Fibroblast of skin of left biceps (primary cell): ENCODE results near the gene NBPF4.
"Not testable (repeated sequence)": the region's sequence is repeated elsewhere in the genome, so short reads cannot be mapped to it uniquely, and the experiment has no call there.

ENCODE experiments used
- DNase-seq, 2 experiments: peaks; one replicate each; pipeline ENCODE4 v3.0.0-alpha.2; 2013; ENCODE audit warnings: low read depth in 2 of 2

The NBPF4 gene

GRCh38 chr1:108214641-108215465 is 29.0 kb downstream of the NBPF4 start:
- DNase-seq: not testable (repeated sequence)

DNA sequence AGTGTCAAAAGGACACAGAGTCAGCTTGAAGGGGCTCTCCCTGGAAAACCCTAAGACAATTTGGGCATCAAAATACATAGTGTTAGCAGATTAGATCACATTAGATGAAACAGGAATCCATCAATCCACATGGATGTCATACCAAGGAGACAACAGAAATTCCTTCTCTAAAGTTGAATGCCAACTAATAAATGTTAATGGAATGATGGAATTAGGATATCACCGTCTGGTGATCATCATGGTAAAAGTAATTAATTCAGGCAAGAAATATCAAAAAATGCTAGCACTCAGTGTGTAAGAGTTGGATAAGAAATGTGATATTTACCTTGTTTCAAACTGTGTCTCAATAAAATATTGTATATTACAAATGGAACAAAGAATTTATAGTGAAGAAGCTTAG is 32.9 kb downstream of the NBPF4 start:
- DNase-seq: no peak

- no peak for DNase-seq
Observed at GRCh38 chr1:108209456-108210108, 34.3 kb downstream of the NBPF4 start.

- no peak for DNase-seq
Observed at GRCh38 chr1:108208724-108209446, 35.0 kb downstream of the NBPF4 start.

- not testable (repeated sequence) for DNase-seq
Observed at GRCh38 chr1:108203582-108203981, 40.3 kb downstream of the NBPF4 start.

DNA sequence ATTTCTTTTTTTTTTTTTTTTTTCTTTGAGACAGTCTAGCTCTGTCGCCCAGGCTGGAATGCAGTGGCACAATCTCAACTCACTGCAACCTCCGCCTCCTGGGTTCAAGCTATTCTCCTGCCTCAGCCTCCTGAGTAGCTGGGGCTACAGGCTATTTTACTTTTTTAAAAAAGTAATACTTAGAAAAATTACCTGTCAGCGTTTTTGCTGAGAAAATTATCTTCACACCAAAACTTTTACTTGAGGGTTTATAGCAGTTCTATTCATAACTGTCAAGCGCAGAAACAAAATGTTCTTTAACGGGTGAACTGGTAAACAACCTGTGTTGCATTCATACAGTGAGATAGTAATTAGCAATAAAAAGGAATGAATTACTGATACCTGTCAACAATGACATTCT is 42.2 kb downstream of the NBPF4 start:
- DNase-seq: no peak

DNA sequence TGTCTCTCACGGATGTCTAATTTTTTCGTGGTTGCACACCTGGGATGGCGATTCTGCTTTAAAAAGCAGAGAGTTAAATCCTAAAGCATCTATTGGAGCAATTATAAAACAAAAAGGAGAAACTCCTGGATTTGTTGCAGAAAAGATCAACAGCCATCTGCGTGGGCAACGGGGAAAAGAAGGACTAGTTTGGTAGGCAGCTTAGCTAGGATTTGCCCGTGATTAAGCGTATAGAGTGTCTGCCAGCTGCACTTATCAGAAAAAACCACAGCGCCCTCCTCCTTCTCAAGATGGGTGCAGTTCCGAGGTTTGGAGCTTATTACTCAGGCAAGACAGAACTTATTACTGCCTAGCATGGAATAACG is 43.2 kb downstream of the NBPF4 start:
- no peak for DNase-seq

DNA sequence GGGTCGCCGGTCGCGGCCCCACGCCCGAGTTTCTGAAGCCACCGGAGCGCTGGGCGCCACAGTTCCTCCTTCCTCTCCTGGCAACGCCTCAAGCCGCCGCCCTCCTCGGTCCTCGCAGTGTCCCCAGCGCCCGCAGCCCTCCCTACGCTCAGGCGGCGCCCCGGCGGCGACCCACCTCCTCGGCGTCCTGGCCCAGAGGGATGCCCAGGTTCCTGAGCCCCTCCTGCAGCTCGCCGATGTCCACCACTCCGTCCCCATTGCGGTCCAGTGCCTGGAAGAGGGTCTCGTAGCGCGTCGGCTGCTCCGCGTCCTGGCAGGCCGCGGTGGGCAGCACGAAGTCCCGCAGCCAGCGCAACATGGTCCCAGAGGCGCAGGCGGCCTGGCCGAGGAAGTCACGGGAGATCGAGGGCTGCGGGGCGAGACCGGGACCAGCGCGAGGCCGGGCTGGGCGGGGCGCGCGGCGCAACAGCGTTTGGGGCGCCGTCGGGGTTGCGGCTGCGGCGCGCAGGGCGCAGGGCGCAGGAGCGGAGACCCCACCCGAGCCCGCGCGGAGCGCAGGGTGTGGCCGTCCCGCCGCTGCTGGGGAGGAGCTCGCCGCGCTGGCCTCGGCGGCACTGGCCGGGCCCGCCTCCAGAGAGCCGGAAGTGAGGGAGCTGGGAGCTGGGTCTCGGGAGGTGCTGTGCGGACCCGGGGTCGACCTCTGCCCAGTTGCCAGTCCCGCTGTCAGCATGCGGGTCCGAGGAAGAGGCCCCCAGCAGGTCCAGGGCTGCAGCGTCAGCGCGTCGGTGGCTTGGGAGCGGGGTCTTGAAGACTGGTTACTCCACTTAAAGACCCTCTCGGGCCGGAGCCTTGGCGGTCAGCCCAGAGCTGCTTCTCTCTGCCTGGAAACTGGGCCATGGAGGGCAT is 43.8 kb downstream of the NBPF4 start, which contains the start of gene SLC25A24:
Gene SLC25A24, minus strand, starts transcription at position 563 of the 906 bp plus-strand sequence. Its CDS starts 205 bp downstream, at position 358.
- peak; percentile 40 to 43 for DNase-seq

- no peak for DNase-seq
Observed at GRCh38 chr1:108199201-108199691, 44.6 kb downstream of the NBPF4 start.

DNA sequence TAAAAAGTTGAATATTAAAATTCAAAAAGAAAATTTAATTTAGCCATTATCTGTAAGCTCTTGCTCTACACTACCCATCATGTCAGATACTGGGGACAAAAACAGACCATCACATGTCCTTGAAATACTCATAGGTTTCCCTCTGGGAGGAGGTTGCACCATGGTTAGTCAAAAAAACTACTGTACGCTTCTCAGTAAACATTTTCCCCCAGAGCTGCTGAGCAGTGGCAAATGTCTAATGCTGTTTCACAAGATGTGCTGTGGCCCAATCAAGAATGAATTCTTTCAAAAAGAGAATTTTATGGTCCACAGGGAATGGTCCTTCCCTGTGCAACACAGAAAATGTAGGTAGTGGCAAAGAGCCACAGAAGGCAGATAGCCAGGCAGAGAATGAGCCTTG is 49.8 kb downstream of the NBPF4 start:
- no peak for DNase-seq

- DNase-seq: no peak
Observed at GRCh38 chr1:108193333-108193732, 50.5 kb downstream of the NBPF4 start.

DNA sequence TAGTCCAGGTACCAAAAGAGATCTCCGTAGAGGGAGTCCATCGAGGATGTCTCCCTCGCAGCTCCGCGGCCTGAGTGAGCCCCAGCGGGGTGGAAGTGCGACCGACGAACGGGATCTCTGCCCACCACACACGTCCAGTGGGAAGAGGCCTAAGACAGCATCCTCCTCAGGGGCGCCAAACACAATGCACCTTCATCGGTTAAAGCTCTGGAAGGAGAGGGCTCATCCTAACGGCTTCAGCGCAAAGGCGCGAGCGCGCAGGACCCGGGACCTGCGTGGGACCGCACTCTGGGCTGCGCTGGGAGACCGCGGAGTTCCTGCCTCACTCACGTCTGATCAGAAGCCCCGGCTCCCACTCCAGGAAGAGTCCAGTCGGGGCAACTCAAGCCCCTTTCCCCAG is 51.3 kb downstream of the NBPF4 start:
- no peak for DNase-seq

DNA sequence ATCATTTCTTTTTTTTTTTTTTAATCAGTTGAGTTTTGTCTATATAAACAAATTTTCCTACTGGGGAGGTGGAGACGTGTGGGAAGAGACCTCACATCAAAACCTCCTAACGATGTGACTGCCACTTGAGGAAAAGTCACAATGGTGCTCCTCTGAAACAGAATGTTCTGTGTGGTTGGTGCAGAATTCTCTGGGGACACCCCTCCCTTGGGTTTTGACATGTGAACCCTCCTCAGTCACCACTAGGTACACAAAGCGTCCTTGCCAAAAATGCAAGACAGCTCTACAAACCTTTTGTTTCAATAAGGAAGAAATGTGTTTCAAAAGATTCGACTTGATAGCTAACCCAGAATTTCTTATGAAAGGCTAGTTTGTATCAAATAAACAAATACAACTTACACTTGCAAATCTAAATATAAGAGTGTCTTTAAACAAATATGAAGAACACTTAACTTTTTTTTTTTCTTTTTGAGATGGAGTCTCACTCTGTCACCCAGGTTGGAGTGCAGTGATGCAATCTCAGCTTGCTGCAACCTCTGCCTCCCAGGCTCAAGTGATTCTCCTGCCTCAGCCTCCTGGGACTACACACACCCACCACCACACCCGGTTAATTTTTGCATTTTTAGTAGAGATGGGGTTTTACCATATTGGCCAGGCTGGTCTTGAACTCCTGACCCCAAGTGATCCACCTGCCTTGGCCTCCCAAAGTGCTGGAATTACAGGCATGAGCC is 53.0 kb downstream of the NBPF4 start:
- DNase-seq: no peak

- no peak for DNase-seq
Observed at GRCh38 chr1:108190001-108190634, 53.8 kb downstream of the NBPF4 start.

- no peak for DNase-seq
Observed at GRCh38 chr1:108188801-108189200, 55.1 kb downstream of the NBPF4 start.

GRCh38 chr1:108182959-108183700 is 60.7 kb downstream of the NBPF4 start:
- DNase-seq: no peak

GRCh38 chr1:108179018-108179417 is 64.9 kb downstream of the NBPF4 start:
- DNase-seq: no peak
